IMR-90 (cell line): ENCODE results near the gene TFAP2E. TPM values are rescaled to one million over a fixed set of nuclear protein-coding genes. Genes with fewer than 3 reads are reported as not detected.

Experiments
- ATAC-seq: fragments of 200-7000 bp; cut with Tn5 transposase; 2 replicates; pipeline ENCODE4 v1.9.1; 2020; ENCODE audit warnings: low read depth, mild to moderate bottlenecking, moderate library complexity
- BruUV-seq: library from RNA; stranded (reverse); fragments of 400-500 nt; replicated peaks from 2 replicates; lab custom pipeline; 2021; lab: Mats Ljungman, UMichigan
- CTCF ChIA-PET: fragments of 300-600 bp; formaldehyde crosslinking; extraction: SDS; loops from one replicate; lab custom pipeline; 2021; ENCODE audit warnings: antibody characterized with exemption; lab: Yijun Ruan, JAX
- POLR2A ChIA-PET: fragments of 300-600 bp; sonication (Branson Sonifier 250); formaldehyde crosslinking; loops from one replicate; lab custom pipeline; 2022; ENCODE audit warnings: antibody characterized with exemption; ENCODE audit not compliant: unreplicated experiment; lab: Charles Lee
- DNase-seq: peaks from one replicate; pipeline ENCODE4 v3.0.0; 2013
- H2AFZ ChIP-seq: replicated peaks from 2 replicates; pipeline ENCODE3; 2013; ENCODE audit warnings: low read length, mild to moderate bottlenecking; ENCODE audit not compliant: poor library complexity
- H2AK5ac ChIP-seq: 2 replicates; pipeline ENCODE4 v1.6.1; 2013; ENCODE audit warnings: low read depth, low read length, inconsistent platforms
- H2AK9ac ChIP-seq: replicated peaks from 2 replicates; pipeline ENCODE3; 2013; ENCODE audit warnings: mild to moderate bottlenecking, low read depth, low read length, moderate library complexity; ENCODE audit not compliant: poor library complexity
- H2BK120ac ChIP-seq: 2 replicates; pipeline ENCODE4 v1.6.1; 2013; ENCODE audit warnings: low read depth, low read length, inconsistent platforms
- H2BK15ac ChIP-seq: 3 replicates; pipeline ENCODE4 v1.6.1; 2013; ENCODE audit warnings: low read depth, low read length, inconsistent platforms
- H2BK20ac ChIP-seq: 2 replicates; pipeline ENCODE4 v1.6.1; 2013; ENCODE audit warnings: low read depth, mild to moderate bottlenecking, inconsistent platforms, low read length, moderate library complexity
- H2BK5ac ChIP-seq: 2 replicates; pipeline ENCODE4 v1.6.1; 2013; ENCODE audit warnings: mild to moderate bottlenecking, low read depth, low read length, inconsistent platforms; ENCODE audit not compliant: poor library complexity, severe bottlenecking
- H3K14ac ChIP-seq: replicated peaks from 2 replicates; pipeline ENCODE4 v1.6.1; 2013; ENCODE audit warnings: low read depth, low read length, inconsistent platforms
- H3K18ac ChIP-seq: 2 replicates; pipeline ENCODE4 v1.6.1; 2013; ENCODE audit warnings: low read depth, low read length, control low read depth
- H3K23ac ChIP-seq: 2 replicates; pipeline ENCODE4 v1.6.1; 2013; ENCODE audit warnings: low read depth, low read length, inconsistent platforms
- H3K27ac ChIP-seq: 2 replicates; pipeline ENCODE4 v1.5.1; 2013; ENCODE audit warnings: mild to moderate bottlenecking, control low read depth, low read length; ENCODE audit not compliant: insufficient read depth
- H3K27me3 ChIP-seq: 2 replicates; pipeline ENCODE4 v1.6.1; 2013; ENCODE audit warnings: low read length; ENCODE audit not compliant: control insufficient read depth, insufficient read depth
- H3K36me3 ChIP-seq: 2 replicates; pipeline ENCODE4 v1.6.1; 2013; ENCODE audit warnings: low read length, mixed read lengths; ENCODE audit not compliant: control insufficient read depth, insufficient read depth
- H3K4ac ChIP-seq: 2 replicates; pipeline ENCODE4 v1.6.1; 2013; ENCODE audit warnings: low read depth, low read length, inconsistent platforms
- H3K4me1 ChIP-seq: 2 replicates; pipeline ENCODE4 v1.6.1; 2013; ENCODE audit warnings: low read length, mixed read lengths; ENCODE audit not compliant: control insufficient read depth, insufficient read depth
- H3K4me2 ChIP-seq: 2 replicates; pipeline ENCODE4 v1.6.1; 2013; ENCODE audit warnings: low read depth, mild to moderate bottlenecking, control low read depth, low read length, moderate library complexity
- H3K4me3 ChIP-seq: 2 replicates; pipeline ENCODE4 v1.5.1; 2013; ENCODE audit warnings: low read depth, mild to moderate bottlenecking, control low read depth, low read length, moderate library complexity; ENCODE audit not compliant: insufficient read depth
- H3K56ac ChIP-seq: 2 replicates; pipeline ENCODE4 v1.6.1; 2013; ENCODE audit warnings: low read length, inconsistent platforms; ENCODE audit not compliant: insufficient read depth; ENCODE audit errors: extremely low read depth
- H3K79me1 ChIP-seq, 2 experiments: 2 replicates each; pipeline ENCODE4 v1.6.1; 2013; ENCODE audit warnings: low read length in 2 of 2, inconsistent platforms in 1 of 2, low read depth in 1 of 2
- H3K9ac ChIP-seq: 2 replicates; pipeline ENCODE4 v1.6.1; 2013; ENCODE audit warnings: low read depth, low read length, control low read depth
- H3K9me1 ChIP-seq: 2 replicates; pipeline ENCODE4 v1.6.1; 2013; ENCODE audit warnings: low read length, inconsistent platforms; ENCODE audit not compliant: insufficient read depth
- H3K9me3 ChIP-seq: 2 replicates; pipeline ENCODE4 v1.6.1; 2013; ENCODE audit warnings: low read length; ENCODE audit not compliant: control insufficient read depth, insufficient read depth
- H4K20me1 ChIP-seq: 2 replicates; pipeline ENCODE4 v1.6.1; 2013; ENCODE audit warnings: low read length, inconsistent platforms; ENCODE audit not compliant: insufficient read depth
- H4K5ac ChIP-seq: 2 replicates; pipeline ENCODE4 v1.6.1; 2013; ENCODE audit warnings: mild to moderate bottlenecking, low read depth, low read length, control low read depth
- H4K8ac ChIP-seq, 2 experiments: 2 replicates each; pipeline ENCODE4 v1.6.1; 2013; ENCODE audit warnings: low read depth in 2 of 2, low read length in 2 of 2, control low read depth in 1 of 2, inconsistent platforms in 1 of 2
- H4K91ac ChIP-seq: 2 replicates; pipeline ENCODE4 v1.6.1; 2013; ENCODE audit warnings: low read depth, low read length, inconsistent platforms; ENCODE audit not compliant: insufficient read depth
- BHLHE40 ChIP-seq: fragments of 150-350 bp; IDR thresholded peaks from 2 replicates; pipeline ENCODE4 v1.6.1; 2016; ENCODE audit warnings: mild to moderate bottlenecking, low read depth, low read length
- MAZ ChIP-seq: IDR thresholded peaks from 2 replicates; pipeline ENCODE4 v1.6.1; 2012; ENCODE audit warnings: low read depth, mild to moderate bottlenecking, low read length, improper control_type of control experiment, moderate library complexity, borderline replicate concordance
- WGBS, 2 experiments: methylation state at CpG; one replicate each; pipeline versions ENCODE4 v1.1.5 to v1.1.7; 2013; ENCODE audit warnings: missing lambda C conversion rate in 2 of 2; ENCODE audit not compliant: insufficient read length in 1 of 2; ENCODE audit errors: extremely low coverage in 2 of 2; 5-methylcytosine and 5-hydroxymethylcytosine counted together
- dilution Hi-C: fragments of 300-500 bp; cut with HindIII; formaldehyde crosslinking; loops from one replicate; pipeline ENCODE4 v1.14.3; 2018; ENCODE audit warnings: low sequenced_read_pairs; ENCODE audit not compliant: unreplicated experiment
- in situ Hi-C: fragments of 300-500 bp; cut with MboI; formaldehyde crosslinking; loops from 3 replicates; pipeline ENCODE4 v1.14.3; 2019; ENCODE audit warnings: low sequenced_read_pairs, inconsistent platforms, mixed read lengths
- intact Hi-C: fragments of 100-400 bp; cut with micrococcal nuclease; formaldehyde crosslinking; loops from 2 replicates; pipeline ENCODE4 v1.10.0; 2022
- polyA plus RNA-seq, 3 experiments: library from polyadenylated mRNA; depleted of rRNA; stranded (reverse); fragments of >200 nt; gene quantifications; 2 replicates each; pipeline ENCODE4 v1.2.3, GENCODE V29; 2012; ENCODE audit warnings: low replicate concordance in 1 of 3
- total RNA-seq: library from RNA; depleted of rRNA; stranded (reverse); fragments of >200 nt; gene quantifications from 2 replicates; pipeline ENCODE4 v1.2.3, GENCODE V29; 2012
- TF ChIP-seq, protein P1 (sequence below): fragments of 150-350 bp; IDR thresholded peaks from 2 replicates; pipeline ENCODE4 v1.6.1; 2016; ENCODE audit warnings: low read depth, mild to moderate bottlenecking, low read length, moderate library complexity, borderline replicate concordance
- TF ChIP-seq, protein P2 (sequence below): conservative IDR thresholded peaks from 2 replicates; pipeline ENCODE4 v1.5.1; 2012; ENCODE audit warnings: mild to moderate bottlenecking, low read depth, low read length, improper control_type of control experiment
- TF ChIP-seq, protein P3 (sequence below): fragments of 150-350 bp; IDR thresholded peaks from 2 replicates; pipeline ENCODE4 v1.6.1; 2017; ENCODE audit warnings: mild to moderate bottlenecking, antibody characterized with exemption, low read length, low read depth

The TFAP2E gene
- total and polyA plus RNA-seq, 2 of the 4 experiments (the other 2 are of a cell fraction), result under 0.01 to 0.19 TPM

DNA sequence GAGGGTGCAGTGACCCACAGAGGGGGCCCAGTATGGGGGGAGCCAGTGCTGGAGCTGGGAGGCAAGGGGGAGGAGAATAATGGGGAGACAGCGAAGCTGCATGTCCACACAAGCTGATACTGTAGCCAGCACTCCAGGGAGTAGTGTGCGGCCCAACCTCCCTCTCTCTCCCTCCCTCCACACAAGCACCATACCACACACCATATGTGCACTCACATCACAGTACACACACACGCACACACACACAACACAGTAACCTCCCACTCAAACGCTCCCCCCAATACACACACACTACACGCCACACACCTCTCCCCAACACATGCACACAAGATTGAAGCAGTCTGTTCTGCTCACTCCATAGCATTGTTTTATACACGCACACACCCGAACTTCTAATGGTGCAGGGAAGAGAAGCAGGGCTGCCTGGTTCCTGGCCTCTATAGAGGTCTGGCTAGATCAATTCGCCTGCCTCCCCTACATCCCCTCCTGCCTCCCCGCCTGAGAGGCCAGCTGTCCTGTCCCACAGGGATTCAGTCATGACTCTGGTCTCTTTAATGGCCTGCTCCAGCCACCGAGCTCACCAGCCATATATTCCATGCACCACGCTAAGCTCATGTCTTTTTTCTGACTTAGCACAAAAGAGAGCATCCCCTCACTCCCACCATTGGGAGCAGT is 11.7 kb upstream of the TFAP2E start:
- Histone ChIP-seq H3K56ac (no peak overlapping the region), H3K4ac (no peak overlapping the region), H2BK20ac (no peak overlapping the region), H3K4me3 (no peak overlapping the region), H3K4me1 (peaks cover 5% of the 10 kb centered on the region; the same call in 1 of the 2 replicates), H2BK5ac (no peak overlapping the region), H2BK15ac (no peak overlapping the region; the same call in 2 of the 3 replicates), H4K91ac (no peak overlapping the region), H3K27me3 (no peaks in the 10 kb centered on the region), H2BK120ac (no peak overlapping the region), H2AFZ (peak overlapping the region; percentile 21), H3K9me1 (no peaks in the 10 kb centered on the region), H3K9me3 (no peaks in the 10 kb centered on the region), H4K8ac (no peak overlapping the region), H2AK5ac (no peak overlapping the region), H3K27ac (no peak overlapping the region), H3K18ac (no peak overlapping the region), H3K4me2 (no peak overlapping the region), H3K23ac (no peak overlapping the region; the same call in 1 of the 2 replicates), H2AK9ac (peak overlapping the region; percentile 63), H3K36me3 (peaks cover 34% of the 10 kb centered on the region), H4K20me1 (peaks cover 42% of the 10 kb centered on the region), H3K14ac (no peak overlapping the region), H3K79me1 (peaks cover 10 to 43% of the 10 kb centered on the region in 2 experiments), H4K5ac (no peak overlapping the region), H3K9ac (no peak overlapping the region)
- ChIA-PET POLR2A (interaction anchor here (1.1 kb wide), 1 partner anchor 109 kb away, joined by 4 read pairs; no protein-coding TSS in a partner anchor), CTCF (interaction anchor here (1.2 kb wide), 1 partner anchor 111 kb away, joined by 3 read pairs; no protein-coding TSS in a partner anchor)
- intact Hi-C loops, result no loop called here
- TF ChIP-seq MAZ (no peak), BHLHE40 (no peak)
- TF ChIP-seq, protein P1, sequence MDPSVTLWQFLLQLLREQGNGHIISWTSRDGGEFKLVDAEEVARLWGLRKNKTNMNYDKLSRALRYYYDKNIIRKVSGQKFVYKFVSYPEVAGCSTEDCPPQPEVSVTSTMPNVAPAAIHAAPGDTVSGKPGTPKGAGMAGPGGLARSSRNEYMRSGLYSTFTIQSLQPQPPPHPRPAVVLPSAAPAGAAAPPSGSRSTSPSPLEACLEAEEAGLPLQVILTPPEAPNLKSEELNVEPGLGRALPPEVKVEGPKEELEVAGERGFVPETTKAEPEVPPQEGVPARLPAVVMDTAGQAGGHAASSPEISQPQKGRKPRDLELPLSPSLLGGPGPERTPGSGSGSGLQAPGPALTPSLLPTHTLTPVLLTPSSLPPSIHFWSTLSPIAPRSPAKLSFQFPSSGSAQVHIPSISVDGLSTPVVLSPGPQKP, result no peak
- TF ChIP-seq, protein P2, sequence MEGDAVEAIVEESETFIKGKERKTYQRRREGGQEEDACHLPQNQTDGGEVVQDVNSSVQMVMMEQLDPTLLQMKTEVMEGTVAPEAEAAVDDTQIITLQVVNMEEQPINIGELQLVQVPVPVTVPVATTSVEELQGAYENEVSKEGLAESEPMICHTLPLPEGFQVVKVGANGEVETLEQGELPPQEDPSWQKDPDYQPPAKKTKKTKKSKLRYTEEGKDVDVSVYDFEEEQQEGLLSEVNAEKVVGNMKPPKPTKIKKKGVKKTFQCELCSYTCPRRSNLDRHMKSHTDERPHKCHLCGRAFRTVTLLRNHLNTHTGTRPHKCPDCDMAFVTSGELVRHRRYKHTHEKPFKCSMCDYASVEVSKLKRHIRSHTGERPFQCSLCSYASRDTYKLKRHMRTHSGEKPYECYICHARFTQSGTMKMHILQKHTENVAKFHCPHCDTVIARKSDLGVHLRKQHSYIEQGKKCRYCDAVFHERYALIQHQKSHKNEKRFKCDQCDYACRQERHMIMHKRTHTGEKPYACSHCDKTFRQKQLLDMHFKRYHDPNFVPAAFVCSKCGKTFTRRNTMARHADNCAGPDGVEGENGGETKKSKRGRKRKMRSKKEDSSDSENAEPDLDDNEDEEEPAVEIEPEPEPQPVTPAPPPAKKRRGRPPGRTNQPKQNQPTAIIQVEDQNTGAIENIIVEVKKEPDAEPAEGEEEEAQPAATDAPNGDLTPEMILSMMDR, result no peak
- TF ChIP-seq, protein P3, sequence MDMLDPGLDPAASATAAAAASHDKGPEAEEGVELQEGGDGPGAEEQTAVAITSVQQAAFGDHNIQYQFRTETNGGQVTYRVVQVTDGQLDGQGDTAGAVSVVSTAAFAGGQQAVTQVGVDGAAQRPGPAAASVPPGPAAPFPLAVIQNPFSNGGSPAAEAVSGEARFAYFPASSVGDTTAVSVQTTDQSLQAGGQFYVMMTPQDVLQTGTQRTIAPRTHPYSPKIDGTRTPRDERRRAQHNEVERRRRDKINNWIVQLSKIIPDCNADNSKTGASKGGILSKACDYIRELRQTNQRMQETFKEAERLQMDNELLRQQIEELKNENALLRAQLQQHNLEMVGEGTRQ, result no peak
- BruUV-seq, result no TSS peak
- ATAC-seq, result no peak
- WGBS, 2 experiments, result 81% methylated on average over 3 of the region's 11 CpGs; no CpG with 5 or more reads in 1 of the 2 experiments
- in situ Hi-C loops, result loop anchor here (5.0 to 10.0 kb wide), 2 partner anchors 109 to 367 kb away; partner anchors contain the start of gene SFPQ
- DNase-seq, result no peak
- dilution Hi-C loops, result no loop called here
